Left kidney (tissue), 2 donors: ENCODE measurements around the gene SH3GL3. TPM values are rescaled to one million over a fixed set of nuclear protein-coding genes. Genes with fewer than 3 reads are reported as not detected.

Experiments used
- DNase-seq: peaks from one replicate; pipeline ENCODE4 v3.0.0-alpha.2; 2013
- polyA plus RNA-seq: library from polyadenylated mRNA; unstranded; fragments of 120-200 nt; gene quantifications from one replicate; pipeline ENCODE4 v1.2.1, GENCODE V29; 2013; ENCODE audit not compliant: insufficient read length

Gene SH3GL3
- polyA plus RNA-seq, 1 donor = 14.2 TPM

DNA sequence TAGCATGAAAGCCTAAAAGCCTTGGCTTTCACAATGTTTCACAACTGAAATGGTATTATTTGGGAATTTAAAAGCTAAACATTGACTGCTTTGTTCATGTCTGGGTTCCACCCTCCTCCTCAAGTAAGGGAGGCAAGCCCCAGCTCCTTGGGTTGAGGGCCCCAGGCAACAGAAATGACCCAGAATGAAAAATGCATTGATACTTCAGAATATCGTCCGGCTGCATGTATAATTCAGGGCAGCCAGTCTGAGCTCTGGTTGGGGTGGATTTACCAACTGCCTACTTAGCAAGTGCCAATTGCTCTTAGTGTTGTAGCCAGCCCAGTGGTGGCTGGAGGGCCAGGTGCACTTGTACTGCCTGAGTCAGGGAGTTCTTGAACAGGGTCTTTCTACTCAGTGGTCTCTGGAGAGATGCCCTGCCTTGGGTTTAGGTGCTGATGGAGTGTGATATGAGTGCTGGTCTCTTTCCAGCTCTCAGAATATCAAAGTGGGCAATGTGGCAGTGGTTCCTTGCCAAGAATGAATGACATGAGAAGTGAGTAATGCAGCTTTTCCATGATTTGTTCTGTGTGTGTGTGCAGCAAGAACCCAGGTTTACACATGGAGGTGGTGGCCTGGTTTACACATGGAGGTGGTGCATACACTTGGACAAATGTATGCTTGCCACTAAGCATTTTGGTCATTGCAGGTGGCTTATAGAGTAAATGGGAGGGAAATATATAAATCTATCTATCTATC, 165.9 kb downstream of the SH3GL3 start:
- no peak for DNase-seq

DNA sequence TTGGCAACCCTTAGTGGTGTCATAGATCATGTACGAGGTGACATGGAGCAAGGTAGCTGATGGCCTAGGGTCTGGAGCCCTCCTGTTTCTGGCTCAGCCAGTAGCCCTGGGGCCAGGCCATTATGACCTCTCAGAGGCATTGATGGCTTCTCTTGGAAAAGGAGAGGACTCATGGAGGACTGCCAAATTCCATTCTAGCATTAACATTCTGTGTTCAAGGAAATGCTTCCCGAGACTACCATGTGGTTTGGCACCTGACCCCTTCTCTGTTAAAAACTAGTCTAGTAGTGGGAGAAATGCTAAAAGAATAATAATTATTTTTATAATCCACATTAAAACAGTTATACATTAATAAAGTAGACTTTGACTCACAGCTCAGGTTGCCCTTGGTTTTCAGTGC, 166.6 kb downstream of the SH3GL3 start:
- no peak for DNase-seq

DNA sequence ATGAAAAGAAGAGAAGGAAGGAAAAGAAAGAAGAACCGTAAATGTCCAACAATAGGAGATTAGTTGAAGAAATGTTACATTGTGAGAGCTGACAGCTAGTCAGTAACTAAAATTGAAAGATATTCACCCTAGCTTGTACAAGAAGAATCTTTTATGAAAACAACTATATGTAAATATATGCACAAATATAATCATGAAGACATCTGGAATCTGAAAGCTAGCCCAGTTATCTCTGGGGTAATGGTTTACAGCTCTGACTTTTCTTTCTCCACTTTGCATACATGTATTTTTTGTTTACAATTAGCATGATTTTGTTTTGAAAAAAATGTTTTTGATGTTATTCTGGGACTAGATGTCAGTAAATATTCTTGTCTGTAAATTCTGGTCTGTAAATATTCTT, 169.7 kb downstream of the SH3GL3 start:
- DNase-seq = no peak

DNA sequence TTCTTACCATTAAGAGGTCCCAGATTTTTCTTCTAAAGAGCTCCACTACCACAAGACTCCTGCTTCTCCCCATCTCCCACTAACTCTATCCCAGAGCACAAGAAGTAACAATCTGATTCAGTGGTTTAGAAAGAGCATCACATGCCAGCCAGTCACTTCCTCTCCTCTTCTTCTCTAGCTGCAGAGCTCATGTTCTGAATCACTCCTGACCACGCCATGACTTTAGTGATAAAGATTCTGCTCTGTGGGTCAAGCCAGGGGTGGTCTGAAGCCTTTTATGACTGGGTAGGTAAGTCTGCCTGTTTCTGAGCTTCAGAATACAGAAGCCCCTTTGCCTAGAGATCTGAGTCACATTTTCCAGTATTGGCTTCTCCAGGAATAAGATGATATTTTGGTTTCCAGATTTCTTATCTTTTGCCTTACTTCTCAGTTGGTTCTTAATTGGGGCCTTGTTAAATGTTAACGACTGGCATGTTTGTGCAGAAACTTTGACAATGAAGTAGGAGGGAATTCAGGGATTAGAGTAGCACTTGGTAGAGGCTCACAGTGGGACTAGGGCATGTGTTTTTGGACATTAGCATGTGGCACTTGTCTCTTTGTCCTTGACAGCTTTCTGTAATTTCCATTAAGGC, 179.1 kb downstream of the SH3GL3 start:
- no peak for DNase-seq

DNA sequence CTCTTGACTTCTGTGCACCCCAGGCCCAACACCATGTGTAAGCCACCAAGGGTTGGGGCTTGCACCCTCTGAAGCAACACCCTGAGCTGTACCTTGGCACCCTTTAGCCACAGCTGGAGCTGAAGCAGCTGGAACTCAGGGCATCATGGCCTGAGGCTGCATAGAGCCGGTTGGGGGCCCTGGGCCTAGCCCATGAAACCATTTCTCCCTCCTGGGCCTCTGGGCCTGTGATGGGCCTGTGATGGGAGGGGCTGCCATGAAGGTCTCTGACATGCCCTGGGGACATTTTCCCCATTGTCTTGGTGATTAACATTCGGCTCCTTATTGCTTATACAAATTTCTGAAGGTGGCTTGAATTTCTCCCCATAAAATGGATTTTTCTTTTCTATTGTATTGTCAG, 184.4 kb downstream of the SH3GL3 start:
- DNase-seq = no peak

DNA sequence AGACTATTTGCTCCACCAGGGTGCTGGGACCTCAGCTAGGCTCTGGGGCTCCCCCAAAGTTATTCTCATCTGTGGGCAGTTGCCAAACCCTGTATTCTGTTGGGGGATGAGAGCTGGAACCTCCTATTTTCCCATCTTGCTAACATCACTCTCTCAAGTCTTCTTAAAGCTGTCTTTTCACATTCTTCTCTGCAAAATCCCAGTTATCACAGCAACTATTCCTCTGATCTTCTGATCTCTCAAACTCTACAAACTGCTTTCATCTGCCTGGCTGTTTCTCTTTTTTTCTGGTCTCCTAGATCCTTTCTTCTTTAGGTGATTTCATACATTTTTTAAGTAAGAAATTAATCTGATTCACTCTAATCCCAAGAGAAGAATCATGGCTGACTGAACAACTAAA, 196.1 kb downstream of the SH3GL3 start:
- DNase-seq = no peak

DNA sequence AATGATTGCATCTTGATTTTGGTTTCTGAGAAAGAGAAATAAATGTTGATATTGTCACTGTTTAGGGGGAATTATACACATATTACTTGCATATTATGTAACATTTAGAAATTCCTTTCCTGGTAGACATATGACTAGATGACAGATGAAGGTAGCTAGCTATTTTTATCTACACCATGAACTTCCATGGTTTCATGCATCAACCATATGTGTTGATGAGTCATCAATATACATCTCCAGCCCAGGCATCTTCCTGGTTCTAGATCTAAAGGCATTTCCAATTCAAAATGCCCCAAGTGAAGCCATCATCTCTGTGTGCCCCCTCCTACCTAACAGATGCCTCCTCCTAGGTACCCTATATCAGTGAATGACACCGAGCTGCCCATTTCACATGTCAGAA, 197.3 kb downstream of the SH3GL3 start:
- no peak for DNase-seq

DNA sequence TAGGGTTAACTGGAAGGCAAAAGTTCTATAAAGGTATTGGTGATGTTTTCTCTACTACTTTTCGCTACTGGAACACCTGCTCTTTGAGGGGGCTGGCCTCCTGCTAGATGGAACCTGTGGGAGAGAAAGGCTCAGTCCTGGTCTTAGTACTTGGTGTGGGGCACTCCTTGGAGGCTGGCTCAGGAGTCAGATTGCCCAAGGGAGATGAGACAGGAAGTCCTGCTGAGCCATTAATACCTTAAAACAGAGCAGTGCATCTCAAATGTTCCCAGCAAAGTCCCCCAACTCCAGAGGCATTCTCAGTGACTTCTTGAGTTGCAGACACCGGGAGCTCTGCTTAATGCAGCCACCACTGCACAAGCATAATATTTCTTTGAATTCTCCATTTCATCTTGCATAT, 203.7 kb downstream of the SH3GL3 start:
- no peak for DNase-seq

DNA sequence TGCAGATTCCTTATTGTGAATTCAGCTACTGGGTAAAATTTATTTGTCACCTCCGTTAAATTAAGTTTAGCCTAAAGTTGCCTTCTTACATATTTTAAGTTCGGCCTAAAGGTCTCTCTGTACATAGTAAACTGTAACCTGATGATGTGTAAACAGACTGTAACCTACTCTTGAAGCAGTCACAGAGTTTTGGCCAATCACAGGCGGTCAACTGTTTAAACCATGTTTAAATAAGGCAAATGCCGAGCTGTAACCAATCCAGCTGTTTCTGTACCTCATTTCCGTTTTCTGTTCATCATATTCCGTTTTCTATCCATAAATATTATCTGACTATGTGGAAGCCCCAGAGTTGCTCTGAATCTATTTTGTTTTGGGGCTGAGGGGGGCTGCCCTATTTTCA, 204.4 kb downstream of the SH3GL3 start:
- DNase-seq = no peak

DNA sequence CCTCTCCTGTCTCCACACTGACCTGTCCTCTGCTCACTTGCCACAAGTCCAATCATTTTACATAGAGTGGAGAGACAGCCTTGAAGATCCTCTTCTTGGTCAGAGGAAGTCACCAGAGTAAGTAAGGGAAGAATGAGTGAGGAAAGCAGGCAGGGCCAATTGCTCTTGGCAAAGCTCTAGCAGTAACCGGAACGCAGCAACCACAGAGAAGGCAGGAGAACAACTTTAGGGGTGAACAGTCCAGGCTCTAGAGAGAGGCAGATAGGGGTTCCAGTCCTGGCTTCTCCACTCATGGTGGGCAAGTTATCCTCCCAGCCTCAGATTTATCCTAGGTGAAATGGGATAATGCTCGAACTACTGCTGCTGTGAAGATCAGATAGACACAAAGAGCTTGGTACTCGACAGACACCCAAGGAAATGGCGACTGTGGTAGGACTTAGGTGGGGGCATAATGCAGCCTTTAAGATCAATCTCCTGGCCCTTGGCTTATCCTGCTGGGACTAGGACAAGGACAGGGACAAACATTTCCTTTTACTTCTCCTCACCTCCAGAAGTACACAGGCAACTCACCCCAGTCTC, 205.6 kb downstream of the SH3GL3 start:
- no peak for DNase-seq

DNA sequence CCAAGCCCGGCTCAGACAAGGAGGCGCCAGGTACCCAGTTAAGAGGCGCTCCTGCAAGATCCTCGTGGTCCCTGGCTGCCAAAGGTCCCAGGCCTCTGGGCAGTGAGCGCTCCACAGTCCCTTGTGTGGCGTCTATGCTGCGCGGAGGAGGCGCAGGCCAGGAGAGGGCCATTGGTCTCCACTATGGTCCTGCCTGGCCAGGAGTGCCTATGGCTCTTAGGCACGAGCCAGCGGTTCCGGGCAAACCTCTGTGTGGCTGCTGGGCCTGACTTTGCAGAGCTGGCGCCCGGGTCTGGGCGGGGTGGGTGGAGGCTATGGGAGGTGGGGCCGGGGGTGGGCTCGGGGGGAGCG, 206.1 kb downstream of the SH3GL3 start:
- DNase-seq = no peak

DNA sequence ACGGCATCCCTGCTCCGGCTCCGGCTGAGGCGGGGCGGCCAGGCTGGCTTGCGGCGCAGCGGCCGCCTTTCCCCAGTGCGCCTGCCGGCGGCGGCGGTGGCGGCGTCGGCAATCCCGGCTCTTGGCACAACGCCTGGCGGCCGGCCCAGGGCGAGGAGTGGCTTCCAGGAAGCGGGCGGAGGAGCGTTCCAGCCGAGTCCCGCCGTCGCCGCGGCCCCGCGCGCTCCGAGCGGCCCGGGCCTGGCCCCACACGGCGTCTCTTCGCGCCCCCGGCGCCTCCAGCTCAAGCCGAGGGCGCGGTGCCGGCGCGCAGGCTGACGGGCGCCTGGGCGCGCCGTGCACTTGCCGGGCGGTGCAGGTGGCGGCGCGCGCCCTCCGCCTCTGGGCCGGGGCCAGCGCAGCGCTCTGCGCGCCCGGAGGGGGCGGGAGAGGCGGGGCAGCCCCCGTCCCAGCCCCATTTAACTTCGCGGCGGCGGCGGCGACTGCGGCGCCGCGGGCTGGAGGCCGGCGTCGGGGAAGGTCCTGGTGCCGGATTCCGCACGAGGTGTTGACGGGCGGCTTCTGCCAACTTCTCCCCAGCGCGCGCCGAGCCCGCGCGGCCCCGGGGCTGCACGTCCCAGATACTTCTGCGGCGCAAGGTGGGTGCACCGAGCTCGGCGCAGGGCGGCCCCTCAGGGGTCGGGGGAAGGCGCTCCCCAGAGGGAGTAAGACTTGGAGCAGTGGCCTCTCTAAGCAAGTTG, 206.7 kb downstream of the SH3GL3 start, which contains the start of gene ADAMTSL3:
TSS of gene ADAMTSL3 (plus strand) at position 485 of the 740 bp plus-strand sequence. CDS start 1,639 bp downstream, outside the sequence.
- peak; percentile 46 for DNase-seq

DNA sequence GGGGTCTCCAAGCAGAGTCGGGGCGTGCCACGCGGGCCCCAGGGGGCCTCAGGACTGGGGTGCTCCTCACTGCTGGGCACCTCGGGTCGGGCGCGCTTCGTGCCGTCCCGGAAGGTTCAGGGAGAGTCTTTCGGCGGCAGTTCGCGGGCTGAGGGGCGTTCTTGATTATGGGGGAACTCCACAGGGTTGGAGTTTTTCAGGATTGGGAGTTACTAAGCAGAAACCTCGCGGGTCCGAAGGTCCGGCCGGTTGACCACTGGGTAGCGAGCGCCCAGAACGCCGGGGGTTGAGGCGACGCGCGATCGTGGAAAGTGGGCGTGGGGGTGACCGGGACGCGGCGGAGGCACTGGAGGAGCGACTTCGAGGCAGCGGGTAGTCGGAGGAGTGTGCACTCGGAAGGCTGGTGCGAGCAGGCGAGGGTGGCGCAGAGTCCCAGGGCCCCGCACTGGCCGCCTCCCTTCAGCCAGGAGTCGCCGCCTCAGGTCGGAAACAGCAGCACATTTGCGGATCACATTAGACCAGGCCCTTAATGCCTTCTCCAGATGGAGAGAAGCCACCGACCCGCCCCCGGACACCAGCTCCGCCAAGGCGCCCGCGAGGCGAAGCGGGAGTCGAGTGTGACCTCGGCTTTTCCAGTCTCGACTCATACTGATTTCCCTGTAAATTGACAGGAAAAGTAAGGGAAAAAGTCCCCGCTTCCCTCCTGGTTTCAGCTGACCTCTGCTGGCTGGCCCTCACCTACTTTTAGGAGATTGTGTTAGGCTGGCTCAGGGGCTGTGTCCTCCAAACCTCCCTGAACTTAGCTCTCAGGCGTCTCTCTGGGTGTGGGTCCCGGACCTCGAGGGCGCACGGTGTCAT, 207.5 kb downstream of the SH3GL3 start:
- DNase-seq = no peak

DNA sequence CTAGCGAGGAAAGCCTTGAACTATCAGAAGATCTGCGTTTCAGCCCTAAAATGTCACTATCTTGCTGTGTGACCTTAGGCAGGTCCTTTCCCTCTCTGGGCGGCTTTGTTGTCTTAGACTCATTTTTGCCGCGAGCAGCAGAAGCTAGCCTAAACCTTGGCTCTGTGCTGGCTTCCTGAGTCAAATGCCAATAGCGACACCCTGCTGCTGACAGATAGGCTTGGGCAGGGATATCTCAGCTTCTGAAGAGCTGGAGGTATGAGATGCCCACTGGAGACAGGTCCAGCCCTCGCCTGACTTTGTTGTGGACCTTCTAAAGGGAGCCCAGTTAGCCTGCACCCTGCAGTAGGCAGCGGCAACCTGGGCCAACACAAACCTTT, 208.1 kb downstream of the SH3GL3 start:
- DNase-seq = no peak

DNA sequence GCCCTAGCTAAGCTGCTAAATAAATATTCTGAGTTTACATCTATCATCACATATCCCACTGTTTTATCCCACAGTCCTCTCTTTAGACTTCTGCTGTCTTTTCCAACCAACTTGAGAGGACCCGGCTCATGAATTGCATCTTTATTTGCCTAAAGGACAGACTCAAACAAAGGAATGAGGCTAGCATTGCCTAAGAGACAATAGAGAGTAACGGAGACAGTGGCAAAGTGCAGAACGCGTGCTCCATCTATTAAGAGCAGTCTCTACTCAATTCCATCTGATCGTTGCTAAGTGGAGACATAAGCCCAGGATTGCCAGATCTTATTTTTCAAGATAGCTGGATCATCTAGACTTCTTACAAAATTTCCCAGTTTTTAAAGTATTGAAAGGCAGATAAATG, 209.1 kb downstream of the SH3GL3 start:
- DNase-seq = no peak

DNA sequence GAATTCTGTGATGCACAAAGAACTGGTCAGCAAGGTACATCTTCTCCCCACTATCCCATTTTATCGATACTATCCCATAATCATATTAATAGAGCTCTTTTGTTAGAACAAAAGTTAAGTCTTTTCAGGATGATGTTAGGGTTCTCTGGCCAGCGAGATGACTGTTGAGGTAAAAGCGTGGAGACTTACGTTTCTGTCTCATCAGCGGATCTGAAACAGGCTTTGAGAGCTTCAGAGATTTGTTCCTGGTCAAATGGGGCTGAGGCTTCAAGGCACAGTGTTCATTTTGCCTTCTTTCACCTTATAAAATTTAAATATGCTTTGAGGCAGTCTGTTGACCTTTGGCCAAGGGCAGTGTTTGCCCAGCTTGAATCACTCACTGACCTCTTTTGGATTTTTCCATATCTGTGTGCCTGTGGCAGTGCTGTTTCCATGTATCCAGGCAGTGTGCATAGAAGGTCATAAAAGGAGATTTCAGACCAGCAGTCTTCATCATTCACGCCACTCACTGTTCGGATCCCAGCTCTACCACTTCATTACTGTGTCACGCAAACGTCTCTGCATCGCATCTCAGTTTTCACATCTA, 209.9 kb downstream of the SH3GL3 start:
- DNase-seq = no peak

DNA sequence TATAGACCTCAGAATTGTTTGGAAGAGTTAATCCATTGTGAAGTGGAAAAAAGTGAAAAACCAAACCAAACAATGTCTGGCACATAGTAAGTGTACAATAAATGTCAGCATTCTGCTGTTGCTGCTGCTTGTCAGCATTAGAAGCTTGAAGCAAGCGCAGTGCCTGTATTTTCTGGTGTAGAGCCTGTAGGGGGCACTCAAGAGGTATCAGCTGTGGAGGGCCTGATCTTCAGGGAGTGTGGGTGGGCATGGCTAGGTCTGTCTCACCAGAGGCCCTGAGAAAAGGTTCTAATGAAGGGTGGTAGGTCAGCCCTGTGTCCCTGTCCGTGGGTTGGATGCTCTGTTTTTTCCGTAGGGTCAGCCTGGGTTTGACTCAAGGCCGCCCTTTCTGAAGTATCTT, 210.4 kb downstream of the SH3GL3 start:
- DNase-seq = no peak

DNA sequence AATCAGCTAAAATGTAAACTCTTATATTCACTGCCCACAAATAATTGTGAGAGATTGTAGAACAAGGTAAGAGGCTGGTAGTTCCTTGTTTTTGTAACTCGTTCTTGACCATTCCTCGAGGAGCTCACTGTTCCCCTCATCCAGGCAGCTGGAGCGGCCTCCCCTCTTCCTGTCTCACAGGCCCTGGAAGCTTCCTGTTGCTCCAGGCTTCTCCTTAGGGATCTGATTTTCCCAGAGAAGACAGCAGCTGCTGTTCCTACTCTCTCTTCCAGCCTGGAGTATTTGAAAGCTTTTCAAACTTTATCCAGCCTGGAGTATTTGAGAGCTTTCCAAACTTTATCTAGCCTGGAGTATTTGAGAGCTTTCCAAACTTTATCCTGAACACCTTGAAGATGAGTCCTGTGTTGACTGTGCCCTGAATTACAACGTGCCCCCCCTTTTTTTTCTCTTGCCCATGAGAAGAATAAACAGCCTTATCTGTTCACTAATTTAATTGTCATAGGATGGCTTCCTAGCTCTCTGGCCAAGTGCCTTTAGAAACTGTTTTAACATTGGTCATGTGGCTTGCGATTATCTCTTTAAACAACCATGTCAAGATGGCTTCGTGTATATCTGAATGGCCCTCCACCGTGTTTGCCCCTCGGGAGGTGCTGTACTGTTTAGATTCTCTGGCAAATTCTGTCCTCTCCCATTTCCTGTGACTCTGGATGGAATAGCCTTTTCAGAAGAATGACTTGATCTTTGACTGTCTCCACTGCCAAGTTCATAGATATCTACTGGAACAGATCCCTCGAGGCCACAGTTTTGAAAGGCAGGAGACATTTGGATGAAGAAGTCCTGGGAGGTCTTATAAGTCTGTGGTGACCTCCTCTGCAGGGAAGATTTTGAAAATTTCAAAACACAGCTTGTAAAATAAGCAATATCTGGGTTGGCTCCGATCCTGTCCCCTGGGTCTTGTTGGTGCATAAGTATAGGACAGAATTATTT, 211.6 kb downstream of the SH3GL3 start:
- no peak for DNase-seq

DNA sequence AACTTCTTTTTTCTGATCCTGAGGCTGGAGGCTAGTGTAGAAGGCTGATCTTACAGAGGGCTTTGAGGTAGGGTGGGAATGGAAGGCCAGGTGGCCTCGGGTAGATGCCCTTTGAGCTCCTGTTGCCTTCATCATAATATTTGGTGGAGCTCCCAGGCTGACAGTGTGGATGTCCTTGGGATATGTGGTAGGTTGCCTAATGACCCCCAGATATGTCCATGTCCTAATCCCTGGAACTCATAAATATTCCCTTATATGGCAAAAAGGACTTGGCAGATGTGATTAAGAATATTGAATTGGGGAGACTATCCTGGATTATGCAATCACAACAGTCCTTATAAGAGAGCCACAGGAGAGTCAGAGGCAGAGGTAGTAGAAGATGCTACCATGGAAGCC, 212.3 kb downstream of the SH3GL3 start:
- no peak for DNase-seq

DNA sequence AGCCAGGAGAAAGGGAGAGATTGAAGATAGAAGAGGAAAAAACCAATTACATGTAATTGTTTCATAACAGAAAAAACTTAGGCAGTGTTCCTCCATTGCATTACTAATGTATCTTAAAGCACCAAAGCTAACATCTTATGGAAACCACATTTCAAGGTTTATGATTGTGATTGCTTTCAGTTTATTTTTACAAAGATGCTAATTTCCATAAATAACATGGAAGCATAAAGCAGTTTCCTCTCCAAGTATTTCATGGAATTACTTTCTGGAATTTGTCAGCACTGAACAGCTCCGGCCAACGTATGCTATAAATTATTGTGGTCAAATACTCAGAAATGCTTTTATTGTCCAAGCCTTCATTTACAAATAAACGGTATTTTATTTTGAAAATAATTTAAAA, 218.3 kb downstream of the SH3GL3 start:
- DNase-seq = no peak
